ENCODE measurements around the gene RBM34.
A peak's percentile ranks its signal among the peaks of the same experiment; 100 is the strongest.

RBM34 gene

GRCh38 chr1:235152235-235152634 lies 8.8 kb downstream of the RBM34 start:
- no peak for DNase-seq

GRCh38 chr1:235151033-235151432 lies 10.0 kb downstream of the RBM34 start:
- no peak for DNase-seq

- no peak for DNase-seq
These were observed 11.2 kb downstream of the RBM34 start for GRCh38 chr1:235149824-235150223.

GRCh38 chr1:235147269-235147668 lies 13.8 kb downstream of the RBM34 start:
- DNase-seq = no peak

GRCh38 chr1:235145639-235146038 lies 15.4 kb downstream of the RBM34 start:
- no peak for DNase-seq

GRCh38 chr1:235142991-235143390 lies 18.1 kb downstream of the RBM34 start:
- no peak for DNase-seq

- no peak for DNase-seq
These were observed 21.7 kb downstream of the RBM34 start for GRCh38 chr1:235139315-235139714.

GRCh38 chr1:235138821-235139220 lies 22.2 kb downstream of the RBM34 start:
- DNase-seq = no peak

- DNase-seq = no peak
These were observed 24.9 kb downstream of the RBM34 start for GRCh38 chr1:235136111-235136510.

- DNase-seq = no peak
These were observed 26.9 kb downstream of the RBM34 start for GRCh38 chr1:235134171-235134570.

- DNase-seq = no peak
These were observed 28.0 kb downstream of the RBM34 start for GRCh38 chr1:235133086-235133485.

GRCh38 chr1:235131961-235132360 lies 29.1 kb downstream of the RBM34 start:
- DNase-seq = peak; percentile 13

GRCh38 chr1:235130766-235131270 lies 30.2 kb downstream of the RBM34 start:
- no peak for DNase-seq

- no peak for DNase-seq
These were observed 31.1 kb downstream of the RBM34 start for GRCh38 chr1:235129774-235130570.

- DNase-seq = peak; percentile 98
These were observed 32.4 kb downstream of the RBM34 start, which contains the start of gene TOMM20 for GRCh38 chr1:235128456-235129328. TOMM20 (minus strand) TSS chr1:235128837; CDS start chr1:235128715, 122 bp downstream.

- no peak for DNase-seq
These were observed 33.2 kb downstream of the RBM34 start for GRCh38 chr1:235127732-235128455.

GRCh38 chr1:235127203-235127602 lies 33.8 kb downstream of the RBM34 start:
- no peak for DNase-seq

GRCh38 chr1:235124665-235125064 lies 36.4 kb downstream of the RBM34 start:
- DNase-seq = no peak

- DNase-seq = no peak
These were observed 36.9 kb downstream of the RBM34 start for GRCh38 chr1:235124111-235124510.

GRCh38 chr1:235122348-235122747 lies 38.7 kb downstream of the RBM34 start:
- no peak for DNase-seq

- DNase-seq = no peak
These were observed 47.7 kb downstream of the RBM34 start for GRCh38 chr1:235113183-235113917.
